HG02642 (cell line): ENCODE results near the gene FCHSD1.
"Not testable (repeated sequence)": the region's sequence is repeated elsewhere in the genome, so short reads cannot be mapped to it uniquely, and the experiment has no call there.

Source experiments
- ATAC-seq: cut with Tn5 transposase; IDR thresholded peaks from one replicate; pipeline ENCODE4 v1.9.1; 2021; ENCODE audit warnings: mild to moderate bottlenecking; ENCODE audit not compliant: unreplicated experiment, poor library complexity

The FCHSD1 gene

GRCh38 chr5:141618804-141619554 lies 32.2 kb downstream of the FCHSD1 start, which contains the start of gene DIAPH1:
TSS of gene DIAPH1 (minus strand) at chr5:141619000. CDS start at chr5:141618914, 86 bp downstream.
- ATAC-seq, result peak; percentile 85

GRCh38 chr5:141618030-141618803 lies 33.0 kb downstream of the FCHSD1 start:
- peak; percentile 35 for ATAC-seq

- no peak for ATAC-seq
Measured at GRCh38 chr5:141617682-141618029, 33.6 kb downstream of the FCHSD1 start.

GRCh38 chr5:141617128-141617527 lies 34.1 kb downstream of the FCHSD1 start:
- no peak for ATAC-seq

- no peak for ATAC-seq
Measured at GRCh38 chr5:141615991-141616720, 35.1 kb downstream of the FCHSD1 start.

GRCh38 chr5:141613344-141613743 lies 37.9 kb downstream of the FCHSD1 start:
- ATAC-seq, result no peak

- no peak for ATAC-seq
Measured at GRCh38 chr5:141611289-141611688, 39.9 kb downstream of the FCHSD1 start.

- ATAC-seq, result not testable (repeated sequence)
Measured at GRCh38 chr5:141609921-141610320, 41.3 kb downstream of the FCHSD1 start.

GRCh38 chr5:141609044-141609443 lies 42.2 kb downstream of the FCHSD1 start:
- ATAC-seq, result no peak

GRCh38 chr5:141608557-141608956 lies 42.7 kb downstream of the FCHSD1 start:
- ATAC-seq, result no peak

- no peak for ATAC-seq
Measured at GRCh38 chr5:141608046-141608445, 43.2 kb downstream of the FCHSD1 start.

GRCh38 chr5:141605523-141606277 lies 45.5 kb downstream of the FCHSD1 start:
- ATAC-seq, result peak; percentile 97

GRCh38 chr5:141603923-141604717 lies 47.1 kb downstream of the FCHSD1 start:
- ATAC-seq, result no peak

GRCh38 chr5:141602606-141603005 lies 48.6 kb downstream of the FCHSD1 start:
- ATAC-seq, result no peak

- ATAC-seq, result peak; percentile 44
Measured at GRCh38 chr5:141598391-141599345, 52.5 kb downstream of the FCHSD1 start.

GRCh38 chr5:141597814-141598213 lies 53.4 kb downstream of the FCHSD1 start:
- no peak for ATAC-seq

GRCh38 chr5:141597394-141597793 lies 53.8 kb downstream of the FCHSD1 start:
- no peak for ATAC-seq

GRCh38 chr5:141596867-141597266 lies 54.4 kb downstream of the FCHSD1 start:
- ATAC-seq, result no peak
